ENCODE data around the gene PACSIN3. TPM values are rescaled to one million over a fixed set of nuclear protein-coding genes. Genes with fewer than 3 reads are reported as not detected.

Gene PACSIN3
- total and polyA plus RNA-seq, 7 donors, result 1.2 to 78.3 (median 56.0) TPM

DNA sequence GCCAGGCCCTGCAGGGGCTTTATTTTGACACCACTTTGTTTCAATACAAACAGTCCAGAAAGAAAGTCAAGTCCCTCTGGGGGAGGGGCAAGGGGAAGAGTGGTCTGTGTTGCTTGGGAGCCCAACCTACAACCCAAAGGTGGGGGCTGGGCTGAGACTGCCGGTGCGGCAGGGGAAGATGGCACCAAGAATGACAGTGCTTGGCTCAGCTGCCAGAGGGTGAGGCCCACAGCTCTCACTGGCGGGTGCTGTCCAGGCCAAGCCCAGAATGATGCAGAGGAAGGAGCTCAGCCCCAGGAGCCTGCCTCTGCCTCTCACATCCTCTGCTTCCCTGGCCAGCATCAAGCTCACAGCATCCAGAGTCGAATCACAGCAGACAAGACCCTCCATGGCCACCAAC, 21.9 kb downstream of the PACSIN3 start:
- DNase-seq, result no peak
- H3K4me3 ChIP-seq, result no peak overlapping the region
- 77 to 80% methylated on average over 4 of the region's 4 CpGs for WGBS, 2 donors
- H3K4me1 ChIP-seq, result peaks cover 0 to 16% (median 8%) of the 10 kb centered on the region in 4 donors
- intact Hi-C loops (cut with DNase I), result no loop called here
- no peak overlapping the region for H3K27ac ChIP-seq
- H3K36me3 ChIP-seq, result peaks cover 47 to 67% (median 54%) of the 10 kb centered on the region in 4 donors
- TF ChIP-seq POLR2A (IDR thresholded peaks at IDR 0.05), result no peak
- no peaks in the 10 kb centered on the region for H3K9me3 ChIP-seq
- no peaks in the 10 kb centered on the region for H3K27me3 ChIP-seq

- H3K27ac ChIP-seq, result no peak overlapping the region
- WGBS, 2 donors, result 89 to 93% methylated on average over 15 of the region's 15 CpGs
- no peak for DNase-seq
- H3K4me1 ChIP-seq, result peaks cover 0 to 16% (median 8%) of the 10 kb centered on the region in 4 donors
- no peaks in the 10 kb centered on the region for H3K9me3 ChIP-seq
- intact Hi-C loops (cut with DNase I), result no loop called here
- no peak overlapping the region for H3K4me3 ChIP-seq
- TF ChIP-seq POLR2AphosphoS5 (IDR thresholded peaks at IDR 0.05), result no peak
- no peak for TF ChIP-seq EP300 (IDR thresholded peaks at IDR 0.05)
- TF ChIP-seq, protein P1, sequence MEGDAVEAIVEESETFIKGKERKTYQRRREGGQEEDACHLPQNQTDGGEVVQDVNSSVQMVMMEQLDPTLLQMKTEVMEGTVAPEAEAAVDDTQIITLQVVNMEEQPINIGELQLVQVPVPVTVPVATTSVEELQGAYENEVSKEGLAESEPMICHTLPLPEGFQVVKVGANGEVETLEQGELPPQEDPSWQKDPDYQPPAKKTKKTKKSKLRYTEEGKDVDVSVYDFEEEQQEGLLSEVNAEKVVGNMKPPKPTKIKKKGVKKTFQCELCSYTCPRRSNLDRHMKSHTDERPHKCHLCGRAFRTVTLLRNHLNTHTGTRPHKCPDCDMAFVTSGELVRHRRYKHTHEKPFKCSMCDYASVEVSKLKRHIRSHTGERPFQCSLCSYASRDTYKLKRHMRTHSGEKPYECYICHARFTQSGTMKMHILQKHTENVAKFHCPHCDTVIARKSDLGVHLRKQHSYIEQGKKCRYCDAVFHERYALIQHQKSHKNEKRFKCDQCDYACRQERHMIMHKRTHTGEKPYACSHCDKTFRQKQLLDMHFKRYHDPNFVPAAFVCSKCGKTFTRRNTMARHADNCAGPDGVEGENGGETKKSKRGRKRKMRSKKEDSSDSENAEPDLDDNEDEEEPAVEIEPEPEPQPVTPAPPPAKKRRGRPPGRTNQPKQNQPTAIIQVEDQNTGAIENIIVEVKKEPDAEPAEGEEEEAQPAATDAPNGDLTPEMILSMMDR (IDR thresholded peaks at IDR 0.05), result no peak
- no peak for TF ChIP-seq POLR2A (IDR thresholded peaks at IDR 0.05)
- peaks cover 45 to 65% (median 52%) of the 10 kb centered on the region in 4 donors for H3K36me3 ChIP-seq
- H3K27me3 ChIP-seq, result no peaks in the 10 kb centered on the region
Observed at GRCh38 chr11:47163898-47164297, 22.3 kb downstream of the PACSIN3 start.

- no peak overlapping the region for H3K27ac ChIP-seq
- intact Hi-C loops (cut with DNase I), result no loop called here
- WGBS, 2 donors, result 54 to 59% methylated on average over 3 of the region's 3 CpGs
Observed at GRCh38 chr11:47163193-47163592, 23.0 kb downstream of the PACSIN3 start.

DNA sequence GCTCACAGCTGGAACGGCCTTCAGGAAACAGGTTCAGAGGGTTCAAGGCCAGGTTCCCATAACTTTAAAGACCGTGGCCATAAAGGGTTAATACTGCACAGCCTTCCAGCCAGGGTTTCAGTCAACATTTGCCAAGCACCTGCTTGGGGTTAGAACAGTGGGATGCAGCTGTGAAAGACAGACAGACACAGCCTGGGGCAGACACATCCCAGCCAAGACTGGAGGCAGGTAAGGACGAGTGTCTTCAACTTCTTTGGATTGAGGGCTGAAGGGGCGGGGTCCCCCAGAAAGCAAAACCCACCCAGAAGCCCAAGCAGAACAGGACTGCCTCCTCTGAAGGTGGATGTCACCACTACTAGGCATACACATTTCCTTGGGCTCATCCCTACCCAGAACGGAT, 23.8 kb downstream of the PACSIN3 start:
- intact Hi-C loops (cut with DNase I), result no loop called here
- peaks cover 30 to 58% (median 37%) of the 10 kb centered on the region in 4 donors for H3K36me3 ChIP-seq
- 59 to 71% methylated on average over 5 of the region's 5 CpGs for WGBS, 2 donors
- H3K9me3 ChIP-seq, result no peaks in the 10 kb centered on the region
- peak overlapping the region in 1 of 4 donors; percentile 2 for H3K27ac ChIP-seq
- no peak overlapping the region for H3K4me3 ChIP-seq
- TF ChIP-seq EP300 (IDR thresholded peaks at IDR 0.05), result no peak
- no peak for TF ChIP-seq POLR2A (IDR thresholded peaks at IDR 0.05)
- TF ChIP-seq, protein P1 (IDR thresholded peaks at IDR 0.05), result no peak
- no peak for TF ChIP-seq POLR2AphosphoS5 (IDR thresholded peaks at IDR 0.05)
- peaks cover 0 to 16% (median 8%) of the 10 kb centered on the region in 4 donors for H3K4me1 ChIP-seq
- no peak for DNase-seq
- no peaks in the 10 kb centered on the region for H3K27me3 ChIP-seq

More at GRCh38 chr11:47163193-47163592, 23.0 kb downstream of the PACSIN3 start:
- Histone ChIP-seq H3K4me3 (no peak overlapping the region), H3K9me3 (no peaks in the 10 kb centered on the region), H3K4me1 (peaks cover 0 to 16% (median 8%) of the 10 kb centered on the region in 4 donors), H3K27me3 (no peaks in the 10 kb centered on the region), H3K36me3 (peaks cover 38 to 62% (median 45%) of the 10 kb centered on the region in 4 donors)
- TF ChIP-seq EP300 (IDR thresholded peaks at IDR 0.05) (no peak), POLR2A (IDR thresholded peaks at IDR 0.05) (no peak), POLR2AphosphoS5 (IDR thresholded peaks at IDR 0.05) (no peak)
- TF ChIP-seq, protein P1 (IDR thresholded peaks at IDR 0.05), result no peak
- no peak for DNase-seq

DNA sequence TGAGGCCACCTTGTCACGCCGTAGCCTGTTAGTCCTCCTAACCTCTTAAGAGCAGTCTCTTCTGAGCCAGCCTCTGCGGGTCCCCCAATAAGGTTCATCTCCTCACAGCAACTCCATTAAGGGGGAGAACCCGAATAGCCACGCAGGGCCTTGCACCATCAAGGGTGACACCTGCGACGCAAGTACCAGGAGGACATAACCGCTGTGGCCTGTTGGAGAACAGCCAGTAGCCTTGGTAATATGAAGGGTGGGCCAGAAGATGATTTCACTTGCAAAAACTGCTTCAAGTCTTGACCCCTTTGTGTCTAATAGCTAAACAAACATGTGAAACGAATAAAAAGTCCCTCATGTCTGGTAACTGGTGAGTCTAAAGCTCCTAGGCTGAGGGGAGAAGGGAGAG, 24.3 kb downstream of the PACSIN3 start:
- H3K36me3 ChIP-seq, result peaks cover 26 to 58% (median 33%) of the 10 kb centered on the region in 4 donors
- H3K4me3 ChIP-seq, result no peak overlapping the region
- peaks cover 0 to 16% (median 8%) of the 10 kb centered on the region in 4 donors for H3K4me1 ChIP-seq
- intact Hi-C loops (cut with DNase I), result no loop called here
- H3K27ac ChIP-seq, result peak overlapping the region in 2 of 4 donors; percentile 2 to 26
- DNase-seq, result no peak
- H3K27me3 ChIP-seq, result no peaks in the 10 kb centered on the region
- WGBS, 2 donors, result 75 to 79% methylated on average over 9 of the region's 9 CpGs
- TF ChIP-seq POLR2AphosphoS5 (IDR thresholded peaks at IDR 0.05) (no peak), POLR2A (IDR thresholded peaks at IDR 0.05) (no peak), EP300 (IDR thresholded peaks at IDR 0.05) (no peak)
- TF ChIP-seq, protein P1 (IDR thresholded peaks at IDR 0.05), result no peak
- no peaks in the 10 kb centered on the region for H3K9me3 ChIP-seq

Measured in sigmoid colon (tissue), 7 donors.